ENCODE measurements around the gene RAET1L. TPM values are rescaled to one million over a fixed set of nuclear protein-coding genes. Genes with fewer than 3 reads are reported as not detected.

RAET1L gene
- total RNA-seq, 6 experiments from 2014 or later = not detected

- H3K4me1 Mint-ChIP-seq (ENCODE audit: low read depth) = peaks cover 12% of the 10 kb centered on the region
- no peaks in the 10 kb centered on the region for H3K9me3 Mint-ChIP-seq
- H3K4me3 Mint-ChIP-seq = no peak overlapping the region
- no peak for TF ChIP-seq CTCF (IDR thresholded peaks at IDR 0.05)
- no peaks in the 10 kb centered on the region for H3K36me3 Mint-ChIP-seq (ENCODE audit: low read depth)
- no peak for DNase-seq
- H3K27me3 Mint-ChIP-seq (ENCODE audit: insufficient read depth) = peaks cover 31% of the 10 kb centered on the region
- H3K27ac Mint-ChIP-seq = no peak overlapping the region
These were observed 16.7 kb downstream of the RAET1L start for GRCh38 chr6:150008588-150008987.

GRCh38 chr6:150006961-150007464, 18.3 kb downstream of the RAET1L start:
- no peak overlapping the region for H3K4me3 Mint-ChIP-seq
- H3K27ac Mint-ChIP-seq = no peak overlapping the region
- H3K9me3 Mint-ChIP-seq = no peaks in the 10 kb centered on the region
- TF ChIP-seq CTCF (IDR thresholded peaks at IDR 0.05) = peak; percentile 74
- no peak for DNase-seq
- H3K36me3 Mint-ChIP-seq (ENCODE audit: low read depth) = peaks cover 4% of the 10 kb centered on the region
- peaks cover 12% of the 10 kb centered on the region for H3K4me1 Mint-ChIP-seq (ENCODE audit: low read depth)
- peaks cover 28% of the 10 kb centered on the region for H3K27me3 Mint-ChIP-seq (ENCODE audit: insufficient read depth)

GRCh38 chr6:150005761-150006651, 19.3 kb downstream of the RAET1L start:
- peaks cover 12% of the 10 kb centered on the region for H3K4me1 Mint-ChIP-seq (ENCODE audit: low read depth)
- H3K9me3 Mint-ChIP-seq = no peaks in the 10 kb centered on the region
- H3K36me3 Mint-ChIP-seq (ENCODE audit: low read depth) = peaks cover 4% of the 10 kb centered on the region
- peaks cover 27% of the 10 kb centered on the region for H3K27me3 Mint-ChIP-seq (ENCODE audit: insufficient read depth)
- DNase-seq = no peak
- no peak for TF ChIP-seq CTCF (IDR thresholded peaks at IDR 0.05)
- peak overlapping the region; percentile 12; the same call in 1 of the 2 replicates for H3K27ac Mint-ChIP-seq
- H3K4me3 Mint-ChIP-seq = peak overlapping the region; percentile 86

GRCh38 chr6:150004783-150005717, 20.3 kb downstream of the RAET1L start:
- H3K27me3 Mint-ChIP-seq (ENCODE audit: insufficient read depth) = peaks cover 31% of the 10 kb centered on the region

More at GRCh38 chr6:150004783-150005717, 20.3 kb downstream of the RAET1L start:
- 0 out of 2 replicates have a peak overlapping the region, but pooled peaks have one; percentile 12 for H3K27ac Mint-ChIP-seq
- peaks cover 12% of the 10 kb centered on the region for H3K4me1 Mint-ChIP-seq (ENCODE audit: low read depth)
- H3K9me3 Mint-ChIP-seq = no peaks in the 10 kb centered on the region
- peak; percentile 6; the same call in 1 of the 2 replicates for TF ChIP-seq CTCF (IDR thresholded peaks at IDR 0.05)
- peaks cover 4% of the 10 kb centered on the region for H3K36me3 Mint-ChIP-seq (ENCODE audit: low read depth)
- peak; percentile 80 for DNase-seq
- peak overlapping the region; percentile 86 for H3K4me3 Mint-ChIP-seq
